HG03139 (cell line): ENCODE measurements around the gene SLCO1B1.
"Not testable (repeated sequence)": the region's sequence is repeated elsewhere in the genome, so short reads cannot be mapped to it uniquely, and the experiment has no call there.

Experiments
- ATAC-seq: cut with Tn5 transposase; IDR thresholded peaks from one replicate; pipeline ENCODE4 v1.9.1; 2021; ENCODE audit not compliant: unreplicated experiment

Gene SLCO1B1

GRCh38 chr12:21130998-21131397 is at the start of gene SLCO1B1:
Gene SLCO1B1, plus strand, starts transcription at chr12:21131194. Its CDS starts 10,381 bp downstream, at chr12:21141575.
- ATAC-seq = no peak

- not testable (repeated sequence) for ATAC-seq
Observed at GRCh38 chr12:21084753-21085152, 46.2 kb upstream of the SLCO1B1 start.

- no peak for ATAC-seq
Observed at GRCh38 chr12:21111732-21112131, 19.3 kb upstream of the SLCO1B1 start.

- ATAC-seq = no peak
Observed at GRCh38 chr12:21113266-21113665, 17.7 kb upstream of the SLCO1B1 start.

GRCh38 chr12:21117995-21118394 is 13.0 kb upstream of the SLCO1B1 start:
- ATAC-seq = no peak

- ATAC-seq = no peak
Observed at GRCh38 chr12:21118760-21119159, 12.2 kb upstream of the SLCO1B1 start.

GRCh38 chr12:21129351-21129750 is 1.6 kb upstream of the SLCO1B1 start:
- ATAC-seq = no peak

- no peak for ATAC-seq
Observed at GRCh38 chr12:21129906-21130305, 1.1 kb upstream of the SLCO1B1 start.

GRCh38 chr12:21137318-21137999 is 6.5 kb downstream of the SLCO1B1 start:
- not testable (repeated sequence) for ATAC-seq

GRCh38 chr12:21138016-21138415 is 7.0 kb downstream of the SLCO1B1 start:
- ATAC-seq = no peak

GRCh38 chr12:21144309-21144708 is 13.3 kb downstream of the SLCO1B1 start:
- no peak for ATAC-seq

- ATAC-seq = not testable (repeated sequence)
Observed at GRCh38 chr12:21149861-21150260, 18.9 kb downstream of the SLCO1B1 start.

- ATAC-seq = no peak
Observed at GRCh38 chr12:21151184-21151583, 20.2 kb downstream of the SLCO1B1 start.

GRCh38 chr12:21155522-21156351 is 24.7 kb downstream of the SLCO1B1 start:
- ATAC-seq = no peak

GRCh38 chr12:21165048-21165447 is 34.1 kb downstream of the SLCO1B1 start:
- no peak for ATAC-seq

- ATAC-seq = peak; percentile 84
Observed at GRCh38 chr12:21169878-21170472, 39.0 kb downstream of the SLCO1B1 start.

GRCh38 chr12:21172079-21172478 is 41.1 kb downstream of the SLCO1B1 start:
- no peak for ATAC-seq

GRCh38 chr12:21183721-21184275 is 52.8 kb downstream of the SLCO1B1 start:
- ATAC-seq = no peak

GRCh38 chr12:21190016-21190415 is 59.0 kb downstream of the SLCO1B1 start:
- no peak for ATAC-seq

- ATAC-seq = not testable (repeated sequence)
Observed at GRCh38 chr12:21214433-21214832, 83.4 kb downstream of the SLCO1B1 start.

- no peak for ATAC-seq
Observed at GRCh38 chr12:21219206-21219605, 88.2 kb downstream of the SLCO1B1 start.
